HCT116 (cell line): ENCODE measurements around the gene ASB10.

ENCODE experiments used
- EZH2 ChIP-seq: fragments of 200-600 bp; sonication (generic); IDR thresholded peaks from 2 replicates; pipeline ENCODE4 v1.6.1; 2017; ENCODE audit warnings: antibody characterized with exemption, mixed run types
- POLR2AphosphoS5 ChIP-seq: IDR thresholded peaks from 2 replicates; pipeline ENCODE4 v1.6.1; 2011; ENCODE audit warnings: mild to moderate bottlenecking, low read depth, low read length, moderate library complexity
- REST ChIP-seq: IDR thresholded peaks from 2 replicates; pipeline ENCODE4 v1.6.1; 2012; ENCODE audit warnings: low read depth
- SP1 ChIP-seq: IDR thresholded peaks from 2 replicates; pipeline ENCODE4 v1.6.1; 2012; ENCODE audit warnings: low read depth

GRCh38 chr7:151161757-151162156 is 25.3 kb downstream of the ASB10 start:
- TF ChIP-seq REST (no peak), POLR2AphosphoS5 (no peak), EZH2 (no peak), SP1 (no peak)
